OCI-M2 (cell line): ENCODE measurements around the gene C1QTNF1.

ENCODE experiments used
- DNase-seq: peaks from one replicate; lab custom pipeline; 2025; ENCODE audit not compliant: unreplicated experiment; lab: John Stamatoyannopoulos, UW

Gene C1QTNF1

GRCh38 chr17:79039171-79039570, 15.2 kb downstream of the C1QTNF1 start:
- no peak for DNase-seq

- DNase-seq, result no peak
Observed at GRCh38 chr17:79039886-79040285, 15.9 kb downstream of the C1QTNF1 start.

GRCh38 chr17:79041041-79041570, 17.1 kb downstream of the C1QTNF1 start:
- DNase-seq, result no peak

GRCh38 chr17:79041723-79042420, 17.9 kb downstream of the C1QTNF1 start:
- DNase-seq, result no peak

GRCh38 chr17:79042421-79043190, 18.6 kb downstream of the C1QTNF1 start:
- no peak for DNase-seq

- DNase-seq, result no peak
Observed at GRCh38 chr17:79043191-79043930, 19.4 kb downstream of the C1QTNF1 start.

- DNase-seq, result no peak
Observed at GRCh38 chr17:79043931-79044320, 20.0 kb downstream of the C1QTNF1 start.

GRCh38 chr17:79044462-79044861, 20.5 kb downstream of the C1QTNF1 start:
- no peak for DNase-seq

- no peak for DNase-seq
Observed at GRCh38 chr17:79045001-79045729, 21.2 kb downstream of the C1QTNF1 start.

GRCh38 chr17:79045842-79046196, 21.9 kb downstream of the C1QTNF1 start:
- DNase-seq, result peak; percentile 24

GRCh38 chr17:79046197-79046915, 22.4 kb downstream of the C1QTNF1 start:
- no peak for DNase-seq

- no peak for DNase-seq
Observed at GRCh38 chr17:79046916-79047280, 22.9 kb downstream of the C1QTNF1 start.

GRCh38 chr17:79047291-79047920, 23.4 kb downstream of the C1QTNF1 start:
- no peak for DNase-seq

GRCh38 chr17:79047923-79048825, 24.2 kb downstream of the C1QTNF1 start:
- DNase-seq, result no peak

GRCh38 chr17:79048826-79049755, 25.1 kb downstream of the C1QTNF1 start:
- no peak for DNase-seq

- DNase-seq, result no peak
Observed at GRCh38 chr17:79049821-79050220, 25.9 kb downstream of the C1QTNF1 start.

GRCh38 chr17:79050551-79050950, 26.6 kb downstream of the C1QTNF1 start:
- no peak for DNase-seq

GRCh38 chr17:79051306-79051705, 27.3 kb downstream of the C1QTNF1 start:
- DNase-seq, result no peak
